ENCODE measurements around the gene MBP. TPM values are rescaled to one million over a fixed set of nuclear protein-coding genes. Genes with fewer than 3 reads are reported as not detected.
A peak's percentile ranks its signal among the peaks of the same experiment; 100 is the strongest.

MBP gene
- total RNA-seq, 1 experiment from 2014 or later, result 47.4 TPM

DNA sequence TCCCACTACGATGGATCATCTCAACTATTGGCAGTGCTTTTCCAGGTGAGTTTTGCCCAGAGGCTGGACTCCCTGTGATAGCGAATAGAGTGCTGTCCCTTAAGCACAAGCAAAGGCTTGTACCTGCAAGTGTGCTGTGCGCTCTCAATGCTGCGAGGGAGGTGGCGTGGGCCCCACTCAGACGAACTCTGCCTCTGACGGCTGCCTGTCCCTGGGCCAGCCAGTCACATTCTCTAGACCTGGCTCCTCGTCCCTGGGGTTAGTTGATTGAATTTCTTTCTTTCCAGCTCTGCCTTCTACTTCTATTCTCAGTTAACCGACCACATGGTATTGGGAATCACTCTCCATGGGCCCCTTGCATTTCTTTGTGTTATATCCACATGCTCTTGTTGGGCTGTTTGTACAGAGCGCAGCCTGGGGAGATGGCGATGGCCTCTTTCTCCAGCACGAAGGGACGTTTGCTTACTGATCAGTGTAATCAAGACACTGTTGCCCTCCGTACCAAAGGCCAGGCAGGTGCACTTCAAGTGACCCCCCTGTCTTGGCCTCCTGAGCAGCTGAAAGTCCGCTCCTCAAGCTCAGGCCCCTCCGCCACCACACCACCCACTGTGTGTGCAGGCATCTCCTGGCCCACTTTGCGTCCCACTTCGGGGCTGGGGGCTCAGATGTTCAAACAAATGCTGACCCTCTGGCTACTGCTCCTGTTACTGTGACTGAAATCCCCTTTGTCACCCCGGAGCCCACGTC is 158.9 kb downstream of the MBP start:
- no peaks in the 10 kb centered on the region for H3K4me1 ChIP-seq (ENCODE audit: insufficient read depth, low read length)
- TF ChIP-seq, protein P1, sequence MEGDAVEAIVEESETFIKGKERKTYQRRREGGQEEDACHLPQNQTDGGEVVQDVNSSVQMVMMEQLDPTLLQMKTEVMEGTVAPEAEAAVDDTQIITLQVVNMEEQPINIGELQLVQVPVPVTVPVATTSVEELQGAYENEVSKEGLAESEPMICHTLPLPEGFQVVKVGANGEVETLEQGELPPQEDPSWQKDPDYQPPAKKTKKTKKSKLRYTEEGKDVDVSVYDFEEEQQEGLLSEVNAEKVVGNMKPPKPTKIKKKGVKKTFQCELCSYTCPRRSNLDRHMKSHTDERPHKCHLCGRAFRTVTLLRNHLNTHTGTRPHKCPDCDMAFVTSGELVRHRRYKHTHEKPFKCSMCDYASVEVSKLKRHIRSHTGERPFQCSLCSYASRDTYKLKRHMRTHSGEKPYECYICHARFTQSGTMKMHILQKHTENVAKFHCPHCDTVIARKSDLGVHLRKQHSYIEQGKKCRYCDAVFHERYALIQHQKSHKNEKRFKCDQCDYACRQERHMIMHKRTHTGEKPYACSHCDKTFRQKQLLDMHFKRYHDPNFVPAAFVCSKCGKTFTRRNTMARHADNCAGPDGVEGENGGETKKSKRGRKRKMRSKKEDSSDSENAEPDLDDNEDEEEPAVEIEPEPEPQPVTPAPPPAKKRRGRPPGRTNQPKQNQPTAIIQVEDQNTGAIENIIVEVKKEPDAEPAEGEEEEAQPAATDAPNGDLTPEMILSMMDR (conservative IDR thresholded peaks at IDR 0.05; ENCODE audit: low read depth, low read length), result no peak
- TF ChIP-seq EZH2 (IDR thresholded peaks at IDR 0.05; ENCODE audit: low read length, unreplicated experiment) (no peak), EZH2phosphoT487 (IDR thresholded peaks at IDR 0.05; ENCODE audit: borderline replicate concordance, low read length) (no peak)
- no peak overlapping the region for H3K4me3 ChIP-seq (ENCODE audit: low read length)
- no peaks in the 10 kb centered on the region for H3K9me2 ChIP-seq (replicated peaks; ENCODE audit: low read length)
- H3K79me2 ChIP-seq (ENCODE audit: low read length), result no peaks in the 10 kb centered on the region
- DNase-seq, result no peak
- no peak overlapping the region for H3K27ac ChIP-seq (ENCODE audit: low read length)
- H3K9ac ChIP-seq (ENCODE audit: low read length), result no peak overlapping the region
- no peak for ATAC-seq
- ChIA-PET POLR2A (ENCODE audit: unreplicated experiment) (no interaction called here), CTCF (no interaction called here)
- no peaks in the 10 kb centered on the region for H3K36me3 ChIP-seq (ENCODE audit: low read depth, low read length)
- no peak overlapping the region for H3K4me2 ChIP-seq (ENCODE audit: low read length)
- H4K20me1 ChIP-seq (ENCODE audit: low read length), result no peaks in the 10 kb centered on the region
- no peaks in the 10 kb centered on the region for H3K27me3 ChIP-seq (ENCODE audit: low read length)
- no TSS peak for BruUV-seq (replicated peaks)
- H3F3A ChIP-seq (ENCODE audit: low read length, unreplicated experiment), result no peaks in the 10 kb centered on the region
- intact Hi-C loops (cut with micrococcal nuclease), result no loop called here
- H2AFZ ChIP-seq (ENCODE audit: low read length), result no peak overlapping the region
- H3K9me3 ChIP-seq (ENCODE audit: low read length), result no peaks in the 10 kb centered on the region

DNA sequence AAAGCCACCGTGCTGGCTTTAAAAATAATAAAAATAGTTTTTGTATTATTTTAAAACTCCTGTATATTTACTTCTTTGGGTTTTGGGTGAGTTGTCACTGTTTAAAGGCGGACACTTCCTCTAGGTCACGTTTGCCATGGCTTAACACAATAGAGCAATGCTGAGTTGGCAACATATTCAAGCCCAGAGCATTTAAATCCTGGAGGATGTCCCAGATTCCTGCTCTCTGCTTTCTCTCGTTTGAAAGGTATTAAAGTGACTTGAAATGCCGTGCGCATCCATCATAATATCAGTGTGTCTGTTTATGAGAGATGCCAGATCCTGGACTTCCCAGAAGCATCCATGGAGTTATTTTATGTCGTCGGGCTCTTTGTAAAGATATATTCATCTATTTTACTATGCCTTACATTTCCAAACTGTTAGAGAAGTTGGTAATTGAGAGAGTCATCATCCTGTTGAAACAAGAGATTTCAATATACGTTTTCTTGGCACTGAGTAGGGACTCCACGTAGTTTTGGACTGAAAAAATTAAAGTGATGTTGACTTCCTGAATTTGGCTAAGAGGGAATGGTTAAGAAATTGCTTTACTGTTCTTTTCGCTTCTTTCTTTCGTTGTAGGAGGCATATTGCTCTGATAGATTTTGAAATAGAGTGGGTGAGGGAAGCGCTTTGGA is 159.6 kb downstream of the MBP start:
- no peaks in the 10 kb centered on the region for H3K36me3 ChIP-seq (ENCODE audit: low read depth, low read length)
- H2AFZ ChIP-seq (ENCODE audit: low read length), result no peak overlapping the region
- no peaks in the 10 kb centered on the region for H3K27me3 ChIP-seq (ENCODE audit: low read length)
- H3K27ac ChIP-seq (ENCODE audit: low read length), result no peak overlapping the region
- H3F3A ChIP-seq (ENCODE audit: low read length, unreplicated experiment), result no peaks in the 10 kb centered on the region
- CTCF ChIA-PET, result no interaction called here
- no peak overlapping the region for H3K4me2 ChIP-seq (ENCODE audit: low read length)
- peak; percentile 68 for ATAC-seq
- TF ChIP-seq EZH2 (IDR thresholded peaks at IDR 0.05; ENCODE audit: low read length, unreplicated experiment) (no peak), EZH2phosphoT487 (IDR thresholded peaks at IDR 0.05; ENCODE audit: borderline replicate concordance, low read length) (no peak)
- TF ChIP-seq, protein P1 (conservative IDR thresholded peaks at IDR 0.05; ENCODE audit: low read depth, low read length), result no peak
- no TSS peak for BruUV-seq (replicated peaks)
- no peaks in the 10 kb centered on the region for H4K20me1 ChIP-seq (ENCODE audit: low read length)
- no peak overlapping the region for H3K9ac ChIP-seq (ENCODE audit: low read length)
- no peaks in the 10 kb centered on the region for H3K4me1 ChIP-seq (ENCODE audit: insufficient read depth, low read length)
- intact Hi-C loops (cut with micrococcal nuclease), result no loop called here
- H3K9me3 ChIP-seq (ENCODE audit: low read length), result no peaks in the 10 kb centered on the region
- no peak overlapping the region for H3K4me3 ChIP-seq (ENCODE audit: low read length)
- H3K79me2 ChIP-seq (ENCODE audit: low read length), result no peaks in the 10 kb centered on the region
- DNase-seq, result peak; percentile 29
- POLR2A ChIA-PET (ENCODE audit: unreplicated experiment), result no interaction called here
- H3K9me2 ChIP-seq (replicated peaks; ENCODE audit: low read length), result no peaks in the 10 kb centered on the region

DNA sequence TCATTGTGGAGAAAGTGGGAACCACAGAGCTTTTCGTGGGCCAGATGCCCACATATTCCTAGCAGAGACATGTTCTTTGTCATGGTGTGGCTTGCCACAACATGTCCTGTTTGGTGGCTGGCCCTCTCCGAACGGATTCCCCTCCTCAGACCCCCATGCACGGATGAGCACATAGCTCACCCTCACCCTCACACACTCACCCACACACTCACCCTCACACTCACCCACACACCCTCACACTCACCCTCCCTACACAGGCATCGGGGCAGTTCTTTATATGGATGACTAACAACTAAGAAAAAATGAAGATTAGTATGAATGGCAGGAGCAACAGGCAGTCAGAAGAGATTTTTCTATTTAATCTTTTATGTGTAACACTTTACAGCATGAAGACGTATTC is 160.3 kb downstream of the MBP start:
- Histone ChIP-seq H3K9me2 (replicated peaks; ENCODE audit: low read length) (no peaks in the 10 kb centered on the region), H4K20me1 (ENCODE audit: low read length) (no peaks in the 10 kb centered on the region), H3K36me3 (ENCODE audit: low read depth, low read length) (no peaks in the 10 kb centered on the region), H3K27ac (ENCODE audit: low read length) (no peak overlapping the region), H3K4me1 (ENCODE audit: insufficient read depth, low read length) (no peaks in the 10 kb centered on the region), H3K9ac (ENCODE audit: low read length) (no peak overlapping the region), H3K9me3 (ENCODE audit: low read length) (no peaks in the 10 kb centered on the region), H2AFZ (ENCODE audit: low read length) (no peak overlapping the region), H3F3A (ENCODE audit: low read length, unreplicated experiment) (no peaks in the 10 kb centered on the region), H3K27me3 (ENCODE audit: low read length) (no peaks in the 10 kb centered on the region), H3K4me3 (ENCODE audit: low read length) (no peak overlapping the region), H3K79me2 (ENCODE audit: low read length) (no peaks in the 10 kb centered on the region), H3K4me2 (ENCODE audit: low read length) (no peak overlapping the region)
- BruUV-seq (replicated peaks), result no TSS peak
- intact Hi-C loops (cut with micrococcal nuclease), result no loop called here
- POLR2A ChIA-PET (ENCODE audit: unreplicated experiment), result no interaction called here
- CTCF ChIA-PET, result no interaction called here
- ATAC-seq (peak; percentile 84), DNase-seq (no peak)
- TF ChIP-seq, protein P1 (conservative IDR thresholded peaks at IDR 0.05; ENCODE audit: low read depth, low read length), result no peak
- TF ChIP-seq EZH2phosphoT487 (IDR thresholded peaks at IDR 0.05; ENCODE audit: borderline replicate concordance, low read length), result no peak

Measured in PC-3 (cell line).